ENCODE results near the gene SLC25A20. TPM values are rescaled to one million over a fixed set of nuclear protein-coding genes. Genes with fewer than 3 reads are reported as not detected.
A peak's percentile ranks its signal among the peaks of the same experiment; 100 is the strongest.
"Not testable (repeated sequence)": the region's sequence is repeated elsewhere in the genome, so short reads cannot be mapped to it uniquely, and the experiment has no call there.

SLC25A20 gene
- total RNA-seq, 2 experiments from 2014 or later: 27.5 to 28.3 TPM

DNA sequence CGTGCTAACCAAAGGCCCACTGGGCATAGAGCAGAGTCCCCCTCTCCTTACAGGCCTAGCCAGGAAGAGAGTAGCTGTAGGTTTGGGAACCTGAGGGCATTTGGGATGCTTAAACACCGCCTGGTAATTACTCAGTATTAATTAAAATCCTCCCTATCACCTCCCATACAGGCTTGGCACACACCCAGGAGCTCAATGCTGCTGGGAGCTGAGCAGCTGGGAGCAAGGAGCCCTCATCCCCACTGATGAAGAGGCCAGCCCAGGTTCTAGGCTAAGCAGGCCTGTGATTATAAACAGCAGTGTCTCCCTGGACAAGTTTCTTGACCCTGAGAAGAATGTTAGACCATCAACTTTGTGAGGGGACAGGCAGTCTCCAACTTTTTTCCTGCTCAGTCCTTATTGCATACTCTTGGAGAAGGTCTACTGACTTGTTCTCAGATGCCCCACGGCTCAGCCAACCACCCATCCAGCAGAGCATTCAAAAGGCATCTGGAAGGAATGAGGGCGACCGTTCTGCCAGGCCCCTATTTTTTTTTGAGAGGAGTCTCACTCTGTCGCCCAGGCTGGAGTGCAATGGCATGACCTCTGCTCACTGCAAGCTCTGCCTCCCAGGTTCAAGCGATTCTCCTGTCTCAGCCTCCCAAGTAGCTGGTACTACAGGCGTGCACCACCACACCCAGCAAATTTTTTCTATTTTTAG, 49.7 kb downstream of the SLC25A20 start:
- Mint-ChIP-seq H3K9me3 (no peaks in the 10 kb centered on the region), H3K27me3 (no peaks in the 10 kb centered on the region), H3K4me1 (peaks cover 18% of the 10 kb centered on the region), H3K4me3 (peak overlapping the region; percentile 8), H3K36me3 (peaks cover 11% of the 10 kb centered on the region), H3K27ac (peak overlapping the region; percentile 46)
- POLR2A ChIA-PET: interaction anchor here (0.6 to 2.6 kb wide), 3 partner anchors 49 to 132 kb away, joined by 4 to 20 read pairs (median 9); partner anchors contain the start of genes IP6K2 and SLC25A20
- DNase-seq (peak; percentile 17), ATAC-seq (ENCODE audit: low read depth) (no peak)

DNA sequence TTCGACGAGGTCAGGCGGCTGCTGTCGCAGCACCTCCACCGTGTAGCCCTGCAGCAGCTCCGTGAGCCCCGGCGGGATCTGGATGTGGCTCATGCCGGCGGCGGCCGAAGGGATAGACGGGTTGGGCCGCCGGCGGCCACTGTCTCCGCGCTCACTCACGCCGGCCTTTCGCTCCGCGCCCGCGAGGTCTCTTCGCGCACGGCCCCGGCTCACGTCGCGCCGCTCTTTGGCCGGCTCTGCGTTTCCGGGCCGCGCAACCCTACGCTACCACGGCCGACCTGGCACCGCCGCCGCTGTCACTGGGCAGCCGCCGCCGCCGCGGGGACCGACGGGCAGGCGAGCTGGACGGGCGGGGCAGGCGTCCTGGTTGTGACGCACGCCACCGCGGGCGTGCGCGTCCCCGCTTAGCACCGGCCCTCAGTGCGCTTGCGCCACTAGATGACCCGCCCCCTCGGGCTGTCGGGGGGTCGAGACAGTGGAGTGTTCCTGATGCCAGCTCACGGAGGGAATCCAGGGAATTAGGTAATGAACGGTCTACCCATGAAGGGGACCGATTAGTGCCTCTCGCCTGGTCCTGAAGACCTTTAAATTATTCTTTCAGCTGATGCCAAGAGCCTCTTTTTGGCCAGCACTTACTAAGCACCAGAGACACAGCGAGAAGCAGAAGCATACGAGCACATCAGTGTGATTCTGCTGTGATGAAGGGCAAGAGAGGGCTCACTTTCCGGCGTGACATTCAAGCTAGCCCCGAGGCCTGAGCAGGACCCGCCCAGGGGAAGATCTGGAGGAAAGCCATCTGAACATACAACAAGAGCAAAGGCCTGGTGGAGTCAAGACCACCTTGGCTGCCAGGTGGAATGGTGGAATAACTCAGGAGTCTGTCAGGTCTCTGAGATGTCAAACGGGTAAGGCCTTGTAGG, 50.9 kb downstream of the SLC25A20 start, which contains the start of gene PRKAR2A:
Gene PRKAR2A, minus strand, starts transcription at position 371 of the 920 bp plus-strand sequence. Its CDS starts 278 bp downstream, at position 93.
- peaks cover 13% of the 10 kb centered on the region for H3K36me3 Mint-ChIP-seq
- H3K27me3 Mint-ChIP-seq: no peaks in the 10 kb centered on the region
- H3K9me3 Mint-ChIP-seq: no peaks in the 10 kb centered on the region
- peak within 1 kb of the TSS; percentile 74 for H3K4me3 Mint-ChIP-seq
- DNase-seq: peak; percentile 86
- peak within 1 kb of the TSS; percentile 87 for H3K27ac Mint-ChIP-seq
- peak; percentile 82 for ATAC-seq (ENCODE audit: low read depth)
- H3K4me1 Mint-ChIP-seq: peaks cover 18% of the 10 kb centered on the region
- POLR2A ChIA-PET: interaction anchor here (0.6 to 2.6 kb wide), 14 partner anchors 8 to 246 kb away, joined by 3 to 20 read pairs (median 4); partner anchors contain the start of genes ARIH2, IP6K2, QRICH1 and SLC25A20

DNA sequence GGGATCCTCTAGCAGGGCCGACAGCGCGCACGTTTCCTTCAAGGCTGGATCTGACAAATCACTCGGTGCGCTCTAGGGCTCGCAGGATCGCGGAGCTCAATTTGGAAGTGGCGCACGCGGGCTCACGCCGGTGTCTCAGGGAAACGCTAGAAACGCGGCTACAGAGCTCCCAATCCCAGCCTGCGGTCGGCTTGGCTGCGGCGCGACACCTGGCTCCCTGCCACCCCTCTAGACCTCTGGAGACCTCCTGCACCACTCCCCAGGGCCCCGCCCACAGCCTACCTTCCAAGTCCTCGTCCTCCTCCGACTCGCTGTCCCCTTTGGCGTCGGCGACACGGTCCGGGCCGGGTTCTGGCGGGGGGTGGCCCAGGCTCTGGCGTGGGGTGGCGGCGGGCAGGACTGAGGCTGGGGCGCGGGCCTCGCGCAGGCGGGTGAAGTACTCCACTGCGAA, 51.6 kb downstream of the SLC25A20 start:
- peak; percentile 44 for ATAC-seq (ENCODE audit: low read depth)
- Mint-ChIP-seq H3K9me3 (no peaks in the 10 kb centered on the region), H3K27me3 (no peaks in the 10 kb centered on the region), H3K27ac (peak overlapping the region; percentile 77), H3K4me3 (peak overlapping the region; percentile 74), H3K4me1 (peaks cover 18% of the 10 kb centered on the region), H3K36me3 (peaks cover 13% of the 10 kb centered on the region)
- POLR2A ChIA-PET: interaction anchor here (0.6 to 2.6 kb wide), 11 partner anchors 9 to 394 kb away, joined by 3 to 20 read pairs (median 5); partner anchors contain the start of genes ARIH2, IP6K2, QRICH1 and SLC25A20
- DNase-seq: peak; percentile 65

DNA sequence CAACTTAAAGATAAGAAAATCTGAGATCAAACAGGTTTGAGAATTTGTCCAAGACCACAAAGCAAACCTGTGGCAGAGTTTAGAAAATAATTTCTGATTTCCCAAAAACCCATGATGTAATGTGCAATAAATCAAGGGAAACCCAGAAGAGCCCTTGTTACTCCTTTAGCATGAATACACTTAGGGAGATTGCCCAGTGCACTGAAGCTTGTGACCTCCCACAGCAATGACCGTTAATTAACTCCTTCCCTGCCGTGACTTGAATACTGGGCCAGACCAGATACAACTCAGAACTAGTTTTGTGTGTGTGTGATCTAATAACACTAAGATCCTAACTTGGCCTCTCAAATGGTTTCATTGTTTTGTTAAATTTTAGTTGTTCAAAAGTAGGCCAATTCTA, 53.5 kb downstream of the SLC25A20 start:
- Mint-ChIP-seq H3K4me1 (peaks cover 18% of the 10 kb centered on the region), H3K27ac (no peak overlapping the region), H3K36me3 (peaks cover 13% of the 10 kb centered on the region), H3K27me3 (no peaks in the 10 kb centered on the region), H3K9me3 (no peaks in the 10 kb centered on the region), H3K4me3 (no peak overlapping the region)
- POLR2A ChIA-PET: no interaction called here
- ATAC-seq (ENCODE audit: low read depth): no peak
- DNase-seq: no peak

DNA sequence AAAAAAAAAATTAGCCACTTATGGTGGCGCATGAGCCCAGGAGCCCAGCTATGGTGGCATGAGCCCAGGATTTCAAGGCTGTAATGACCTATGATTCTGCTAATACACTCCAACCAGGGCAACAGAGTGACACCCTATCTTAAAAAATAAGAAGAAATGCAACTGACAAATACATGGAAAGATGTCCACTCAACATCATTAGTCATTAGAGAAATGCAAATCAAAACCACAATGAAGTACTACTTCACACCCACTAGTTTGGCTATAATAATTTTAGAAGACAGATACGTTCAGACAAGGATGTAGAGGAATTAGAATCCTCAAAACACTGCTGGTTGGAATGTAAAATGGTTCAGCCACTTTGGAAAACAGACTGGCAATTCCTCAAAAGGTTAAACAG, 61.5 kb downstream of the SLC25A20 start:
- POLR2A ChIA-PET: no interaction called here
- peaks cover 15% of the 10 kb centered on the region for H3K36me3 Mint-ChIP-seq
- ATAC-seq (ENCODE audit: low read depth): no peak
- no peak overlapping the region for H3K4me3 Mint-ChIP-seq
- H3K27ac Mint-ChIP-seq: no peak overlapping the region
- no peaks in the 10 kb centered on the region for H3K27me3 Mint-ChIP-seq
- DNase-seq: no peak
- H3K4me1 Mint-ChIP-seq: peaks cover 1% of the 10 kb centered on the region
- no peaks in the 10 kb centered on the region for H3K9me3 Mint-ChIP-seq

DNA sequence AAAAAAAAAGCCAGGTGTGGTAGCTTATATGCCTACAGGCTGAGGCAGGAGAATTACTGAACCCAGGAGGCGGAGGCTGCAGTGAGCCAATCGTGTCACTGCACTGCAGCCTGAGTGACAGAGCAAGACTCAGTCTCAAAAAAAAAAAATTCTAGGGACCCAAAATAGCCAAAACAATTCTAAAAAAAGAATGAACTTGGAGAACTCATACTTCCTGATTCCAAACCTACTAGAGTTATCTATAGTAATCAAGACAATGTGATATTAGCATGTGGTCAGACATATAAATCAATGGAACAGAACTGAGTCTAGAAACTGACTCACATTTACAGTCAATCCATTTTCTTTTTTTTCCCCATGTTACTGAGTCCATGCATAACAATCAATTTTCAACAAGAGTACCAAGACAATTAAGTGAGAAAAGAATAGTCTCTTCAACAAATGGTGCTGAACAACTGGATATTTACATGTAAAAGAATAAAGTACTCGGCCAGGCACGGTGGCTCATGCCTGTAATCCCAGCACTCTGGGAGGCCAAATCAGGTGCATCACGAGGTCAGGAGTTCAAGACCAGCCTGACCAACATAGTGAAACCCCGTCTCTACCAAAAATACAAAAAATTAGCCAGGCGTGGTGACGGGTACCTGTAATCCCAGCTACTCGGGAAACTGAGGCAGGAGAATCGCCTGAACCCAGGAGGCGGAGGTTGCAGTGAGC, 62.9 kb downstream of the SLC25A20 start:
- H3K9me3 Mint-ChIP-seq: no peaks in the 10 kb centered on the region
- no peak overlapping the region for H3K4me3 Mint-ChIP-seq
- ATAC-seq (ENCODE audit: low read depth): no peak
- no peak overlapping the region for H3K27ac Mint-ChIP-seq
- POLR2A ChIA-PET: interaction anchor here (0.6 kb wide), 1 partner anchor 194 kb away, joined by 5 read pairs; no protein-coding TSS in a partner anchor
- peaks cover 15% of the 10 kb centered on the region for H3K36me3 Mint-ChIP-seq
- no peak for DNase-seq
- peaks cover 1% of the 10 kb centered on the region for H3K4me1 Mint-ChIP-seq
- H3K27me3 Mint-ChIP-seq: no peaks in the 10 kb centered on the region

DNA sequence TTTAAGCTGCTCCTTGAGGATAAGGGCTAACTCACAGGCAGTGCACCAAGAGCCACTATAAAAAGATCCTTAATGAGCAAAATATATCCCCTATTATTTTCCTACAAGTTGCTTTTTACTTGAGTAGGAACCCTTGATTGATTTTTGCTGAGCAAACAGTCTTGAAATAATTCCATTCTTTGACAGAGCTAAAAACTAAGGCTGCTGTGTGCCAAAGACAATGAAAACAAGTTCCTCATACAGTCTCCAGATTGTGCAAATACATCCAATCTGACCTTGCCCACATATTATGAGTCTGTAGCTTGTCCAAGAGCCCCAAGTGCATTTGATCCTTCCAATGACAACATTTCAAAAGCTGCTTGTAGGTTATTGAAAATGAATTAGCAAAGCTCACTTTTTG, 66.0 kb downstream of the SLC25A20 start:
- DNase-seq (no peak), ATAC-seq (ENCODE audit: low read depth) (no peak)
- Mint-ChIP-seq H3K36me3 (peaks cover 11% of the 10 kb centered on the region), H3K9me3 (no peaks in the 10 kb centered on the region), H3K27ac (no peak overlapping the region), H3K27me3 (no peaks in the 10 kb centered on the region), H3K4me3 (no peak overlapping the region), H3K4me1 (peaks cover 1% of the 10 kb centered on the region)
- POLR2A ChIA-PET: interaction anchor here (0.9 kb wide), 1 partner anchor 28 kb away, joined by 4 read pairs; no protein-coding TSS in a partner anchor

DNA sequence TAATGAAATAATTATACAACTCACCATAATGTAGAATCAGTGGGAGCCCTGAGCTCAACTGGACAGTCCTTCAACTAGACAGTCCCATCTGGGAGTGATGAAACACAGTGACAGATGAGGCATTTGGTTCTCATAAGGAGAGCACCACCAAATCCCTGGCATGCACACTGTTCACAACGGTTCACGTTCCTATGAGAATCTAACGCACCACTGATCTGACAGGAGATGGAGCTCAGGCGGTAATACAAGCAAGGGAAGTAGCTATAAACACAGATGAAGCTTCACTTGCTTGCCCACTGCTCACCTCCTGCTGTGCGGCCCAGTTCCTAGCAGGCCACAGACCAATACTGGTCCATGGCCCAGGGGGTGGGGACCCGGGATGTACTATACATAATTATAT, 68.0 kb downstream of the SLC25A20 start:
- peaks cover 11% of the 10 kb centered on the region for H3K36me3 Mint-ChIP-seq
- DNase-seq (no peak), ATAC-seq (ENCODE audit: low read depth) (no peak)

DNA sequence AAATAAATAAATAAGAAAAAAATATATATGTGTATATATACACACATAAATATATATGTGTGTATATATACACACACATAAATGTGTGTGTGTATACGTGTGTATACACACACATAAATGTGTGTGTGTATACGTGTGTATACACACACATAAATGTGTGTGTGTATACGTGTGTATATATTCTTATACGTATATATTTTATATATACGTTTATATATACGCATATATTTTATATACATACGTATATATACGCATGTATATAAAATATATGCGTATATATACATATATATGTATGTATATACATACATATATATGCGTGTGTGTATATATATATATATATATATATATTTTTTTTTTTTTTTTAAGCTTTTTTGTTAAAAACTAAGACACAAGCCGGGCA, 69.2 kb downstream of the SLC25A20 start:
- H3K9me3 Mint-ChIP-seq; H3K4me3 Mint-ChIP-seq; H3K4me1 Mint-ChIP-seq; H3K27me3 Mint-ChIP-seq; H3K36me3 Mint-ChIP-seq; DNase-seq; ATAC-seq (ENCODE audit: low read depth); POLR2A ChIA-PET; H3K27ac Mint-ChIP-seq: not testable (repeated sequence)

More for the DNA sequence above, 68.0 kb downstream of the SLC25A20 start:
- no peaks in the 10 kb centered on the region for H3K9me3 Mint-ChIP-seq
- no peak overlapping the region for H3K27ac Mint-ChIP-seq
- H3K4me3 Mint-ChIP-seq: no peak overlapping the region
- H3K4me1 Mint-ChIP-seq: no peaks in the 10 kb centered on the region
- POLR2A ChIA-PET: interaction anchor here (0.6 kb wide), 1 partner anchor 9 kb away, joined by 4 read pairs; no protein-coding TSS in a partner anchor
- no peaks in the 10 kb centered on the region for H3K27me3 Mint-ChIP-seq

DNA sequence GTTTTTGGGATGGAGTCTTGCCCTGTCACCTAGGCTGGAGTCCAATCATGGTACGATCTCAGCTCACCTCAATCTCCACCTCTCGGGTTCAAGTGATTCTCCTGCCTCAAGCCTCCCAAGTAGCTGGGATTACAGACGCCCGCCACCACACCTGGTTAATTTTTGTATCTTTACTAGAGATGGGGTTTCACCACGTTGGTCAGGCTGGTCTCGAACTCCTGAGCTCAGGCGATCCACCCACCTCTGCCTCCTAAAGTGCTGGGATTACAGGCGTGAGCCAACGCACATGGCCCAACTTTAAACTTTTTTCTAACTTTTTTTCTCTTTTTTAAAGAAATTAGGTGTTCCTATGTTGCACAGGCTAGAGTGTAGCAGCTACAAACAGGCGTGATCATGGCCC, 70.8 kb downstream of the SLC25A20 start:
- DNase-seq; H3K27ac Mint-ChIP-seq; ATAC-seq (ENCODE audit: low read depth); H3K36me3 Mint-ChIP-seq; H3K4me3 Mint-ChIP-seq; H3K27me3 Mint-ChIP-seq; H3K4me1 Mint-ChIP-seq; H3K9me3 Mint-ChIP-seq: not testable (repeated sequence)
- POLR2A ChIA-PET: interaction anchor here (0.6 kb wide), 1 partner anchor 110 kb away, joined by 5 read pairs; no protein-coding TSS in a partner anchor

DNA sequence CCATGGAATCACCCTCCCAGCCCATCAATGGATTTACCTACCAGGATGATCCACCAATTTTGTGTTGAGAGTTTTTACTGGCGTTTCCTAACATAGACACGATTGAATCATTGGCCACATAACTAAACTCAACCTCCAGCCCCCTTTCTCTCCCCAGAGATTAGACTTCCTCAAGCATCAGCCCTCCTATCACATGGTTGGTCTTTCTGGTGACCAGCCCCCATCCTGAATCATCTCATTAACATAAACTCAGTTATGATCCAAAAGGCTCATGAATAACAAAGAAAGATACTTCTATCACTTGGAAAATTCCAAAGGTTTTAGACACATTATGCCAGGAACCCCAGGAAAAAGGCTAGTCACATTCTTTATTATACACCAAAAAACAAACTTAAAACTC, 72.2 kb downstream of the SLC25A20 start:
- Mint-ChIP-seq H3K4me1 (peaks cover 1% of the 10 kb centered on the region), H3K27me3 (no peaks in the 10 kb centered on the region), H3K9me3 (no peaks in the 10 kb centered on the region), H3K4me3 (no peak overlapping the region), H3K36me3 (peaks cover 11% of the 10 kb centered on the region), H3K27ac (no peak overlapping the region)
- POLR2A ChIA-PET: no interaction called here
- ATAC-seq (ENCODE audit: low read depth) (no peak), DNase-seq (no peak)

DNA sequence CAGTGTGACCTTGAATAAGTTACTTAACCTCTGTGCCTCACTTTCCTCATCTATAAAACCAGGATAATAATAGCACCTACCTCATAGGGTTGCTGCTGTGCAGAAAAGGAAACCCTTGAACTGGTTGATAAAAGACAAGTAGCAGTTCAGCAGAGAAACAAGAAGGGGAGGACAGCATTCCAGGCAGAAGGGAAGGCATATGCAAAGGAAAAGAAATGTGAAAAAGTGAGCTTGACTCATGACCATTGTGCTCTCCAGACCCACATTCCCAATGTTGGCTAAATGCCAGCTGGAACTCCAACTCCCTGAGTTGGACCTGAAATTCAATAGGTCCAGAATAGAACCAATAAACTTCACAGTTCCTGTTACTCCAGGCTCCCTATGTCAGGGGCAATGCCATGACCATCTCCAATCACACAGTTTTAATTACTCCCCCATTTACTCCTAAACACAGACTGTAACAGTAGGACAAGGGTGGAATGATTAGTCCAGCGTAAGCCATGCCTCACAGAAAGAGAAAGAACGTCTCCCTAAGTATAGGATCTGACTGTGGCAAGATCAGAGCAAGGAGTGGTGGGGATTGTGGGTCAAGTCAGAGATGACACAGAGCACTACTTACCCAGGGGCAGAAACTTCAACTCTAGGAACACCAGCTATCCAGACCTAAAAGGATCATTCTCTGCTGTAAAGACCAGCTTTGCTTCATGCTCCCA, 77.9 kb downstream of the SLC25A20 start:
- H3K27me3 Mint-ChIP-seq: no peaks in the 10 kb centered on the region
- H3K36me3 Mint-ChIP-seq: peaks cover 13% of the 10 kb centered on the region
- no peak overlapping the region for H3K27ac Mint-ChIP-seq
- ATAC-seq (ENCODE audit: low read depth): no peak
- no peak for DNase-seq
- H3K9me3 Mint-ChIP-seq: no peaks in the 10 kb centered on the region
- H3K4me3 Mint-ChIP-seq: no peak overlapping the region
- POLR2A ChIA-PET: interaction anchor here (0.6 kb wide), 1 partner anchor 9 kb away, joined by 3 read pairs; no protein-coding TSS in a partner anchor
- H3K4me1 Mint-ChIP-seq: peaks cover 21% of the 10 kb centered on the region

Data from activated naive CD8-positive, alpha-beta T cell treated with anti-CD3 and anti-CD28 coated beads, Interleukin-2, amount 10 ng/mL, durations not matched to agents 7 days and 5 days (primary cell).